Ovary (tissue), 9 donors: ENCODE data around the gene FBXO36. TPM values are rescaled to one million over a fixed set of nuclear protein-coding genes. Genes with fewer than 3 reads are reported as not detected.
"Not testable (repeated sequence)": the region's sequence is repeated elsewhere in the genome, so short reads cannot be mapped to it uniquely, and the experiment has no call there.

Experiments used
- DNase-seq, 5 donors: peaks; one replicate each; pipeline ENCODE4 v3.0.0-alpha.2; 2019 to 2020
- H3K27ac ChIP-seq, 2 donors: fragments of 200-600 bp; one replicate each; pipeline versions ENCODE4 v1.5.1 to v1.8.0; 2019 to 2022
- H3K27me3 ChIP-seq: fragments of 200-600 bp; one replicate; pipeline ENCODE4 v1.8.0; 2022
- H3K36me3 ChIP-seq: fragments of 200-600 bp; sonication (generic); one replicate; pipeline ENCODE4 v1.5.1; 2019
- H3K4me1 ChIP-seq: one replicate; pipeline ENCODE4 v1.8.1; 2013; ENCODE audit warnings: mild to moderate bottlenecking, moderate library complexity; ENCODE audit not compliant: insufficient read depth
- H3K4me3 ChIP-seq: fragments of 200-600 bp; sonication (generic); one replicate; pipeline ENCODE4 v1.5.1; 2017
- H3K9me3 ChIP-seq, 2 donors: fragments of 200-600 bp in 1 of 2; sonication (generic) in 1 of 2; one replicate each; pipeline versions ENCODE4 v1.5.1 to v1.8.1; 2013 to 2019; ENCODE audit warnings: mild to moderate bottlenecking in 1 of 2, moderate library complexity in 1 of 2
- EP300 ChIP-seq: sonication (generic); formaldehyde crosslinking; IDR thresholded peaks from one replicate; pipeline ENCODE4 v1.6.1; 2017; ENCODE audit warnings: antibody characterized with exemption
- POLR2A ChIP-seq: fragments of 450-650 bp; IDR thresholded peaks from one replicate; pipeline ENCODE4 v1.6.1; 2017; ENCODE audit warnings: antibody characterized with exemption, mild to moderate bottlenecking, moderate library complexity
- WGBS, 3 donors: extraction: QIAGEN DNeasy Blood & Tissue Kit in 1 of 3; methylation state at CpG; one replicate each; pipeline versions ENCODE4 v1.1.5 to v1.1.7; 2013 to 2017; 5-methylcytosine and 5-hydroxymethylcytosine counted together
- intact Hi-C, 4 donors: fragments of 100-400 bp; cut with DNase I; formaldehyde crosslinking; loops; one replicate each; pipeline versions ENCODE4 v1.11.0 to v1.15.1; 2022 to 2023
- polyA plus RNA-seq, 2 donors: library from polyadenylated mRNA; stranded (reverse); fragments of 200-250 nt in 1 of 2; fragments of 350-450 nt in 1 of 2; fragmentation: Illumina TruSeq in 1 of 2; extraction: RNeasy Lipid Tissue Mini Kit (QIAGEN cat#74804) in 1 of 2; gene quantifications; one replicate each; pipeline ENCODE4 v1.2.3, GENCODE V29; 2013 to 2014
- total RNA-seq, 7 donors: library from RNA; depleted of rRNA in 2 of 7; stranded (reverse); fragments of >200 nt in 2 of 7; fragmentation: NEBNext Ultra II Directional in 3 of 7; extraction: Animal tissue kit (Norgen Biotek cat#: 25700) in 3 of 7; gene quantifications; one replicate each; pipeline versions ENCODE4 v1.1.0 to v1.2.4, GENCODE V29; 2016 to 2023
- TF ChIP-seq, protein P1 (sequence below), 3 donors: fragments of 450-650 bp in 2 of 3; fragments of 200-600 bp in 1 of 3; IDR thresholded peaks; one replicate each; pipeline versions ENCODE4 v1.5.1 to v1.8.0; 2016 to 2022; ENCODE audit warnings: antibody characterized with exemption in 3 of 3, mild to moderate bottlenecking in 1 of 3
- donor health status: DM: no; HTN: no; CAD: no; lungs with moderate emphysema.
- donor health status: DM: no; HTN: no; CAD: no.
- donor health status: Bipolar disorder and iron deficiency.
- donor health status: DM: yes; HTN: yes; CAD: no.
- donor health status: DM: no; HTN: no; CAD: no.
- donor health status: DM: yes; HTN: yes; CAD: no.

Gene FBXO36
- total and polyA plus RNA-seq, 9 donors: 1.5 to 8.4 (median 3.7) TPM

DNA sequence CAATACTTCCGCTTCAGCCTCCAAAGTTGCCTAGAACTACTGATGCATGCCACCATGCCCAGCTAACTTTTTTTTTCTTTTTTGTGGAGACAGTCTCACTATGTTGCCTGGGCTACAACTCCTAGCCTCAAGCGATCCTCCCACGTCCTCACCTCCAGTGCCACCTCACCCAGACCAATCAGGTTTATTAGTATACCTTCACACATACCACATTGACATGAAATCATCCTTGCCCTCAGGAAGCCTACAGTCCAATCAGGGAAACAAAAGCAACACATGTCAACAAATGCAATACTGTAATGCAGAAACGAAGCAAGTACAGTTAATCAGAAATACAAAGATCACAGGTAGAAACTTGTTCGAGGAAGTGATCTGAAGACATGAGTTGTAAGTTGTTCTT, 4.5 kb upstream of the FBXO36 start:
- no peaks in the 10 kb centered on the region for H3K36me3 ChIP-seq
- H3K4me1 ChIP-seq: peaks cover 8% of the 10 kb centered on the region
- no peak for DNase-seq
- no peaks in the 10 kb centered on the region for H3K27me3 ChIP-seq
- 91 to 94% (median 92%) methylated on average over 5 of the region's 5 CpGs for WGBS, 3 donors
- no peak overlapping the region for H3K4me3 ChIP-seq
- intact Hi-C loops: no loop called here
- TF ChIP-seq, protein P1, sequence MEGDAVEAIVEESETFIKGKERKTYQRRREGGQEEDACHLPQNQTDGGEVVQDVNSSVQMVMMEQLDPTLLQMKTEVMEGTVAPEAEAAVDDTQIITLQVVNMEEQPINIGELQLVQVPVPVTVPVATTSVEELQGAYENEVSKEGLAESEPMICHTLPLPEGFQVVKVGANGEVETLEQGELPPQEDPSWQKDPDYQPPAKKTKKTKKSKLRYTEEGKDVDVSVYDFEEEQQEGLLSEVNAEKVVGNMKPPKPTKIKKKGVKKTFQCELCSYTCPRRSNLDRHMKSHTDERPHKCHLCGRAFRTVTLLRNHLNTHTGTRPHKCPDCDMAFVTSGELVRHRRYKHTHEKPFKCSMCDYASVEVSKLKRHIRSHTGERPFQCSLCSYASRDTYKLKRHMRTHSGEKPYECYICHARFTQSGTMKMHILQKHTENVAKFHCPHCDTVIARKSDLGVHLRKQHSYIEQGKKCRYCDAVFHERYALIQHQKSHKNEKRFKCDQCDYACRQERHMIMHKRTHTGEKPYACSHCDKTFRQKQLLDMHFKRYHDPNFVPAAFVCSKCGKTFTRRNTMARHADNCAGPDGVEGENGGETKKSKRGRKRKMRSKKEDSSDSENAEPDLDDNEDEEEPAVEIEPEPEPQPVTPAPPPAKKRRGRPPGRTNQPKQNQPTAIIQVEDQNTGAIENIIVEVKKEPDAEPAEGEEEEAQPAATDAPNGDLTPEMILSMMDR (IDR thresholded peaks at IDR 0.05): no peak
- TF ChIP-seq POLR2A (no peak), EP300 (no peak)
- H3K27ac ChIP-seq: no peak overlapping the region
- H3K9me3 ChIP-seq: no peaks in the 10 kb centered on the region

DNA sequence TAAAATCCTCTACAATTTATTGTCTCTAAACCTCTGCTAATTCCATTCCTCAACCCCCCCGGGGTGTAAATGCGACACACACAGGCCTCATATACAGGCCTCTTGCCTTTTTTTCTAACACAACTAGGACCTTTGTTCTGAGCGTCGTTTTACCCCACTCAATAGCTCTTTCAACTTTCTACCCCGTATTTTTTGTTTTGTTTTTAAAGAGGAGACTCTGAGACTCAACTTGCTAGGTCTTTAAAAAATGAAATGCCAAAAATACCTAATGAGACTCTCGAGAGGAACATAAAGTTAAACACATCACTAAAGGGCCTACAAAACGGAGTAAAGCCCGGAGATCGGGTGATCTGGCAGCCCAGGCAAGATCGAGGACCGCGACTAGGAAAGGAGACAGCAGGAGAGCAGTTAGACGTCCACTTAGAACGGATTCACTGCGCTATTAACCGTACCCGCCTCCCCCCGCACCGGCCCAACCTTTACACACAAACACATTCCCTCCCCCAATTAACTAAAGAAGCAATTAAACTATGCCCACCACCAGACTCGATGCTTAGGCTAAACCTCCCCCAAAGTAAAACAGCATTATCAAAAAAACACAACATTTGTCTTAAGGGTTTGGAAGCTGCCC, 2.2 kb upstream of the FBXO36 start:
- TF ChIP-seq POLR2A (no peak), EP300 (no peak)
- TF ChIP-seq, protein P1 (IDR thresholded peaks at IDR 0.05): no peak
- Histone ChIP-seq H3K9me3 (no peaks in the 10 kb centered on the region), H3K27me3 (no peaks in the 10 kb centered on the region), H3K36me3 (no peaks in the 10 kb centered on the region), H3K27ac (peak overlapping the region; percentile 26 to 93), H3K4me3 (peak overlapping the region; percentile 82), H3K4me1 (peaks cover 7% of the 10 kb centered on the region)
- peak in 2 of 5 donors; percentile 33 to 45 for DNase-seq
- intact Hi-C loops: loop anchor here in 2 of 4 donors (10.0 kb wide), 1 partner anchor 115 kb away; no protein-coding TSS in a partner anchor
- WGBS, 3 donors: 1 to 4% (median 2%) methylated on average over 20 of the region's 20 CpGs

DNA sequence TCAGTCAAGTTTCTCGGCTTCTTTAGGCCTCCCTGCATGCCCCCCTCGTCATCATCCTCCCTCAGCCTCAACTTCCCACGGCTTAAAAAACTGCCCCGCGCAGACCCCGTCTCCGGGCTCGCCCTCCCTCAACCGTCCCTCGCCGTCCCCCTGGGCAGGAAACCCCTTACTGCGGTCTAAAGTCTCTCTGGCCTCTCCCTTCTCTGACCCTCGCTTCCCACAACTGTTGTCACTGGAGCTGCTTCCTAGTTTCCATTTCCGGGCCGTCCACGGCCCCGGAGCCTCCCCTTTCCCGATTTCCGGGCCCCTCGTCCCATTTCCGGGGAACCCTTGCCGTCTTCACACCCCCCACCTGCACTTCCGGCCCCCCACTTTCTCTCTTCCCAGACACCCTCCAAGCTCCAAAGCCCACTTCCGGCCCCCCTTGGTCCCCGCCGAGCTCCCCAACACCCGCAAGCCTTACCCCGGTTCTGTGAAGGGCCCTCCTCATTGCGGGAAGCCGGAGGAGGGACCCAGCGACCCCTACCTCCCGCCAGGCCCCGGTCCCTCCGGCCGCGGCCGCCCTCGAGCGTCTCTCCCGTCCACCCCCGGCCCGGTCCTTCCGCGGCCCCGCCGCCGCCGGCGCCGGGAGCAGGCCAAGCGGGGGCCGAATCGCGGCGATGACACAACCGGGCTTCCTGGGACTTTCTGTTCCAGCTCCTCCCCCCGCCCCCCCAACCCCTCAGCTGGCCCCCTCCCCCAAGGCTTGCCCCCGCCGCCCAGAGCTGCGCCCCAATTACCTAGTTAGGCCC, 1.0 kb upstream of the FBXO36 start:
- H3K27ac ChIP-seq: peak overlapping the region; percentile 83 to 93
- H3K9me3 ChIP-seq: no peaks in the 10 kb centered on the region
- peaks cover 5% of the 10 kb centered on the region for H3K4me1 ChIP-seq
- no peaks in the 10 kb centered on the region for H3K36me3 ChIP-seq
- H3K4me3 ChIP-seq: peak overlapping the region; percentile 82
- intact Hi-C loops: loop anchor here in 2 of 4 donors (10.0 kb wide), 1 partner anchor 116 kb away; no protein-coding TSS in a partner anchor
- DNase-seq: peak; percentile 77 to 85 (median 79)
- 1% methylated on average over 44 to 59 of the region's 60 CpGs for WGBS, 3 donors
- TF ChIP-seq EP300: peak; percentile 9
- TF ChIP-seq, protein P1 (IDR thresholded peaks at IDR 0.05): no peak
- H3K27me3 ChIP-seq: no peaks in the 10 kb centered on the region

DNA sequence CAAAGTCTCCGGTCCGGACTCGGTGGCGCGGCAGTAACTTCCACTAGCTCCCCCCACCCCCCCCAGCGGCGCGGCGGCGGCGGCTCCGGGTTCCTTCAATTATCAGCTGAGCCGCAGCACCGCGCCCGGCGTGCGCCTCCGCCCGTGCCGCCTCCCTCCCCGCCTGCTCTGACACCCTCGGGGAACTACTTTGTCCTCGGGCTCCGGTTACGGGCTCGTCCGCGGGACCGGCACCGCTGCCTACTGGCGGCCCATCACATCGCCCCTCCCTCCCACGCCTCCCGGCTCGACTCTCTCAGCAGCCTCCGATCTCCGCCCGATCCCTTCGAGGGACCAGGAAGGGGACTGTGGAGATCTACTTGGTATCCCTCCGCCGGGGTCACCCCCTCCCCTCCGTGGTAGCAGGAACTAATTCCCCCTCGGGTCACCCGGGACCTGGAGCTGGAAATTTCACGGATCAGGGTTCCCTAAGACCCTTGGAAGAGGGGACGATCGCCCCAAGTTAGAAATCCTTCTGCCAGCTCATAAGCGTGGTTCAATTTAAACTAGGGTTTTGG, 333 bp upstream of the FBXO36 start, which contains the start of gene TRIP12:
TRIP12 (minus strand) TSS at position 118 of the 557 bp plus-strand sequence. CDS start 41,930 bp downstream, outside the sequence.
- 0 to 1% (median 1%) methylated on average over 41 to 49 of the region's 49 CpGs for WGBS, 3 donors
- Histone ChIP-seq H3K36me3 (no peaks in the 10 kb centered on the region), H3K27ac (peak within 1 kb of the TSS; percentile 83 to 93), H3K4me1 (peaks cover 5% of the 10 kb centered on the region), H3K9me3 (no peaks in the 10 kb centered on the region), H3K27me3 (no peaks in the 10 kb centered on the region), H3K4me3 (peak within 1 kb of the TSS; percentile 82)
- intact Hi-C loops: loop anchor here in 2 of 4 donors (10.0 kb wide), 1 partner anchor 117 kb away; no protein-coding TSS in a partner anchor
- DNase-seq: peak; percentile 92 to 95 (median 93)
- TF ChIP-seq EP300 (no peak), POLR2A (peak; percentile 25)

DNA sequence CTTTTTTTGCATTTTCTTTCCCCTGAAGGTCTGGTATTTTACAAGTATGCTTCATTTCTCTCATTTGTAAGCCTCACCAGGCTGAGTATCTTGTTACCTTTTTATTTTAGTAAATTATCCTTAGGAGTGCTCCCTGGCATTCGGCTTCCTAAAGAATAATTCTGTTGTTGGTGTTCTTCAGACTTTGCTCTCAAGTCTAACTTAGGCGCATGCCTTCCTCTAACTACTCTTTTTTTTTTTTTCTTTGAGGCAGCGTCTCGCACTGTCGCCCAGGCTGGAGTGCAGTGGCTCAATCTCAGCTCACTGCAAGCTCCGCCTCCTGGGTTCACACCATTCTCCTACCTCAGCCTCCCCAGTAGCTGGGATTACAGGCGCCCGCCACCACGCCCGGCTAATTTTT, 2.2 kb downstream of the FBXO36 start:
- H3K4me3 ChIP-seq: not testable (repeated sequence)
- intact Hi-C loops: loop anchor here in 2 of 4 donors (10.0 kb wide), 1 partner anchor 120 kb away; no protein-coding TSS in a partner anchor
- 96 to 97% (median 97%) methylated on average over 10 of the region's 10 CpGs for WGBS, 3 donors

More for the DNA sequence above, 2.2 kb downstream of the FBXO36 start:
- not testable (repeated sequence) for H3K9me3 ChIP-seq, DNase-seq, H3K36me3 ChIP-seq, H3K4me1 ChIP-seq, H3K27me3 ChIP-seq, H3K27ac ChIP-seq
